Eye (tissue), 1 donor: ENCODE data around the gene FFAR1.
"Not testable (repeated sequence)": the region's sequence is repeated elsewhere in the genome, so short reads cannot be mapped to it uniquely, and the experiment has no call there.

Experiments used
- DNase-seq: peaks from one replicate; pipeline ENCODE4 v3.0.0-alpha.2; 2015

Gene FFAR1

DNA sequence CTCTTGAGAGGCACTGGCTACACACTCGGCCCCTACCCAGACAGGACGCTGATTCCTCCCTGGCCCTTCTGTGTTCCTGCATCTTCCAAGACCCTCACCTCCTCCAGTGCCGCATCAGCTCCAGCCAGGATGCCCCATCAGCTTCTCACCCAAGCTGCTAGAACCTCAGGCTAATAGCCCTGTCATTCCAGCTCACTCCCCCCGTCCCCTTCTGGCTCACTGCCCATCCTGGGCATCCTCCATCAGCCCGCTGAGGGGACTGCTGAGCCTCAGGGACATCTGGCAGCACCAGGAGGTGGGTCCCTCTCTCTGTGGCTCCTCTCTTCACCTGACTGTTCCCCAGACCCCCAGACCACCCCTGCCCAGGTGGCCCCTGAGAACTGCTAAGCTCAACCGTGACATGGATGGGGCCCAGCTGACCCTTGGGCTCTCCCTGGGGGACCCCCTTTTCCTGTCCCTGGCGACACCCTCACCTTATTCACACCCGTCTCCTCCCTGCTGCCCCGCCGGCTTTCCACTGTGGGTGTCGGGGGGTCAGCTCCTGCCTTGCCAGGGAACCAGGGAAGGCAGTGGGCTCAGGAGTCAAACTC is 15.4 kb downstream of the FFAR1 start:
- DNase-seq, result no peak

DNA sequence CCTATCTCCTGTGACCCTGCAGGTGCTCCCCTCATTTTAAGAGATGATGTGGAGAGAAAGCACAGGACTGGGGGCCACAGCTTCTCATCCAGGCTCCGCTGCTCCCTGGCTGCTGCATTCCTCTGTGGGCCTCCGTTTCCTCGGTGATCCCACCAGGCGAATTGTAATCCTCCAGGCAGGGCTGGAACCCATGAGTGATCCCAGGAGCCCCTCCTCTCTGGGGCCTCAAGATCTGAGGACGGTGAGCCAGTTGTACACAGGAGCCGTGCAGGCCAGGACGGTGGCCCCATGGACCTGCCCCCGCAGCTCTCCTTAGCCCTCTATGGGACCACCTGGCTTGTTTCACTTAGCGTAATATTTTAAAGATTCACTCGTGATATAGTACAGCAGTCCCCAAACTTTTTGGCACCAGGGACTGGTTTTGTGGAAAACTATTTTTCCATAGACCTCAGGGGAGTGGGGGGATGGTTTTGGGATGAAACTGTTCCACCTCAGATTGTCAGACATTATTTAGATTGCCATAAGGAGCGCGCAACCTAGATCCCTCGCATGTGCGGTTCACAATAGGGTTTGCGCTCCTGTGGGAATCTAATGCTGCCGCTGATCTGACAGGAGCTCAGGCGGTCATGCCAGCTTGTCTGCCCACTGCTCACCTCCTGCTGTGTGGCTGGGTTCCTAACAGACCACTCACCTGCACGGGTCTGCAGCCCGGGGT is 16.2 kb downstream of the FFAR1 start:
- no peak for DNase-seq

DNA sequence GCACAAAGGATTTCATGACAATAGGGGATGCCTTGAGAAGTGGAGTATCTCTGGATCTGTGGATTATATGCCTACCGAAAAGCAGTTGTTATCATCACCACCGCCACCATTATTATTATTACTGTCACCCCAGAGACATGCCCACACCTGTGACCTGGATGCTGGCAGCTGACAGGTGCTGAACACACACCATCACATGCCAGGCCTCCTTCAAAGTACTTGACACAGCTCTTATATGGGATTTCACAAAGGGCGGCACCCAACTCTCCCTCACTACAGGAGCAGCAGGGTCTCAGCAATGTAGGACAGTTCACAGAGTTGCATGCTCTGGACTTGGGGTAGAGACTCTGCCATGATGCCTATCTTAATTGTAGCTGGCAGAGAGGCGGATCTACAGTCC is 17.6 kb downstream of the FFAR1 start:
- DNase-seq, result no peak

DNA sequence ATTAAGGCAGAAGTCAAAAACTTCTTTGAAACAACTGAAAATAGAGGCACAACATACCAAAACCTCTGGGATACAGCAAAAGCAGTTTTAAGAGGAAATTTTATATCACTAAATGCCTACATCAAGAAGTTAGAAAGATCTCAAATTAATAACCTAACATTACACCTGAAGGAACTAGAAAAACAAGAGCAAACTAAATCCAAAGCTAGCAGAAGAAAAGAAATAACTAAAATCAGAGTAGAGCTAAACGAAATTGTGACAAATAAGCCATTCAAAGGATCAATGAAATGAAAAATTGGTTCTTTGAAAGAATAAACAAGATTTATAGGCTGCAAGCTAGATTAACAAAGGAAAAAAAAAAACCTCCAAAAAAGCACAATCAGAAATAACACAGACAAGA is 20.7 kb downstream of the FFAR1 start:
- no peak for DNase-seq

DNA sequence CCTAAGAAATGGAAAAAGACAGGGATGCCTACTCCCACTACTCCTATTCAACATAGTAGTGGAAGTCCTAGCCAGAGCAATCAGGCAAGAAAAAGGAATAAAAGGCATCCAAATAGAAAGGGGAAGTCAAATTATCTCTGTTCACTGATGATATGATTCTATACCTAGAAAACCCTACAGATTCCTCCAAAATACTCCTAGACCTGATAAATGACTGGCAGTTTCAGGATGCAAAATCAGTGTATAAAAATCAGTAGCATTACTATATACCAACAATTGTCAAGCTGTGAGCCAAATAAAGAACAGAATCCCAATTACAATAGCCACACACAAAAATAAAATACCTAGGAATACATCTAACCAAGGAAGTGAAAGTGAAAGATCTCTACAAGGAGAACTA is 21.8 kb downstream of the FFAR1 start:
- DNase-seq, result no peak

DNA sequence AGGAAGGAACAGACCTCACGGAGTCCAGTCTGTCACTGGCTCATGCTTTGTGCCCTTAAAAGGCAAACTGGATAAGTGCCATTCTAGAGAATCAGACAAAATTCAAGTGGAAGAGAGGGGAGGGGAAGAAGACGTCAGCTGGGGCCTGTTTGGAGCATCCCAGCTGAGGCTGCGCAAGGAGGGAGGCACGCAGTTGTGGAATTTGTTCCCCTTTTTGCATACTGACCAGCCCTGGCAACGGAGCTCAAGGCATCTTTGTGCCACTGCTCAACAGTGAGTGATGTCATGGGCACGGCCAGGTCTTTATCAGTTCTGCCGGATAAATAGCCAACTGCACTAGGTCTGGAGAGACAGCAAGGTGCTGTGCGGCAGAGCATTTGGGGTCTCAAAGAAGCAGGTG is 23.0 kb downstream of the FFAR1 start, which contains the start of gene GPR42:
GPR42 (plus strand) TSS at position 347 of the 400 bp plus-strand sequence. CDS start 292 bp downstream, outside the sequence.
- DNase-seq, result no peak

DNA sequence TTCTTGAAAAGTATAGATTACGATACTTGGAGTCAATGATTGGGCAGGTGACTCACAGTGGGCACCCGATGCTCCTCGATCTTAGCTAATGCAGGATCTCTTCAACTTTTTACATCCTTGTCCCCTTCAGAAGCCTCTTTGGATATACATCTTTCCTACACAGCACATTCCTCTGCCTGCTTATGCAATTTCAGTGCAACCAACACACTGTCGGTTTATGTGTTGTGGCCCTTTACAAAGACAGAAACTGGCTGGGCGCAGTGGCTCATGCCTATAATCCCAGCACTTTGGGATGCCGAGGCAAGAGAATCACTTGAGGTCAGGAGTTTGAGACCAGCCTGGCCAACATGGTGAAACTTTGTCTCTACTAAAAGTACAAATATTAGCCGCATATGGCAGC is 25.8 kb downstream of the FFAR1 start:
- no peak for DNase-seq

DNA sequence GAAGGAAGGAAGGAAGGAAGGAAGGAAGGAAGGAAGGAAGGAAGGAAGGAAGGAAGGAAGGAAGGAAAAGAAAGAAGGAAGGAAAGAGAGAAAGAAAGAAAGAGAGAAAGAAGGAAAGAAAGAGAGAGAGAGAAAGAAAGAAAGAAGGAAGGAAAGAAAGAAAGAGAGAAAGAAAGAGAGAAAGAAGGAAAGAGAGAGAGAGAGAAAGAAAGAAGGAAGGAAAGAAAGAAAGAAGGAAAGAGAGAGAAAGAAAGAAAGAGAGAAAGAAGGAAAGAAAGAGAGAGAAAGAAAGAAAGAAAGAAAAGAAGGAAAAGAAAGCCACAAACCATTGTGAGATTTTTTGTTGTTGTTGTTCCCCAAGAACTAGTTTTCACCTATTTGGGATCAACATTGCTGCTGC is 26.3 kb downstream of the FFAR1 start:
- not testable (repeated sequence) for DNase-seq

DNA sequence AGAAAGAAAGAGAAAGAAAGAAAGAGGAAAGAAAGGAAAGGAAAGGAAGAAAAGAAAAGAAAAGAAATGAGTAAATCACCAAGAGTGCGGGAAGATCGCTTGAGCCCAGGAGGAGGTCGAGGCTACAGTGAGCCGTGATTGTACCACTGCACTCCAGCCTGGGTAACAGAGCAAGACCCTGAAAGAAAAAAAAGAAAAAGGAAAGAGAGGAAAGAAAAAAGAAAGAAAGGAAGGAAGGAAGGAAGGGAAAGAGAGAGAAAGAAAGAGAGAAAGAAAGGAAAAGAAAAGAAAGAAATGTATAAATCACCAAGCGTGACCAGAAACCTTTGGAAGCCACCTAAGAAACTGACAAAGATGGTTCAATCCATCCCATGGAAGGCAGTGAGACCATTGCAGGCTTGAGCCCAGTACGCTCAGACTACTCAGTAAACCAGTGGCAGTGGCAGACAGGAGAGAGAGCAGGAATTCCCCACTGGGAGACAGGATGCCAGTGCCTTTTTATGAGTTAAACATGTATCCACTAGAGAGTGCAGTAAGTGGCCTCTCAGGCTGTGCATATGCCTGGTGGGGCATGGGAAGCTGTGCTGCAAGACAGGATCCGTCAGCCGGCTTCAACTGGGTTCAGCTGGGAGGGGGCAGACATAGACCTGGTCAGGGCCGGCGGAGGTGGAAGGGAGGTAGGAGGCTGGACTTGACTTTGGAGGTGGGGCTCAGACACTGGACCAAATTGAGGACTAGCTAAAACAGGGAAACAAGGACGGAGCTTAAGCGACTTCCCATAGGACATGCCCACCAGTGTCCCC is 28.0 kb downstream of the FFAR1 start:
- no peak for DNase-seq

DNA sequence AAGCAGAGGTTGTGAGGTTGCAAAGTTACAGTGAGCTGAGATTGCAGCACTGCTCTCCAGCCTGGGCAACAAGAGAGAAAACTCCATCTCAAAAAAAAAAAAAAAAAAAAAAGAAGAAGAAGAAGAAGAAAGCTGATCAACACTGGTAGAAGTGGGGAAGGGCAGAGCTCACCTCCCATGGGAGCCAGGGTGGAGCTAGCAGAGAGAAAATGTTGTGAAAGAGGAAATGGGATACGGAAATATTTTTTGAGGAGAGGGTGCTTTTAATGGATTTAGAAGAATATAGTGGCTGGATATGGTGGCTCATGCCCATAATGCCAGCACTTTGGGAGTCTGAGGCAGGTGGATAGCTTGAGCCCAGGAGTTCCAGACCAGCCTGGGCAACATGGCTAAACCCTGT is 30.0 kb downstream of the FFAR1 start:
- DNase-seq, result no peak

DNA sequence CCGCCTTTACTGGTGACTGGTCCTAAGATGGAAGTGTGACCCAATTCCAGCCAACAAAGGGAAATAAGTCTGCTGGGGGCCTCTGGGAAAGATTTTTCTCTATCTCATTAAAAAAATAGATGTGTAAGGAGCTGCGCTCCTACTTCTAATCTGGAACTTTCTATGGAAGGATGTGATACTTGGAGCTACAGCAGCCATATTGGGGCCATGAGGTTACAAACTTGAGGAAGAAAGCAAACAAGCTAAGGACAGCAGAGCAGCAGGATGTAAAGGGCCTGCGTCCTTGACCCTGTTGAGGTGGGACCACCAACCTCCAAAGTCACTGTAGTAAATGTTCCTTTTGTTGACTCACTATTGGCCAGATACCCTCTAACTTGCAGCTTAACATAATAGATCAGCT is 30.7 kb downstream of the FFAR1 start:
- DNase-seq, result no peak

DNA sequence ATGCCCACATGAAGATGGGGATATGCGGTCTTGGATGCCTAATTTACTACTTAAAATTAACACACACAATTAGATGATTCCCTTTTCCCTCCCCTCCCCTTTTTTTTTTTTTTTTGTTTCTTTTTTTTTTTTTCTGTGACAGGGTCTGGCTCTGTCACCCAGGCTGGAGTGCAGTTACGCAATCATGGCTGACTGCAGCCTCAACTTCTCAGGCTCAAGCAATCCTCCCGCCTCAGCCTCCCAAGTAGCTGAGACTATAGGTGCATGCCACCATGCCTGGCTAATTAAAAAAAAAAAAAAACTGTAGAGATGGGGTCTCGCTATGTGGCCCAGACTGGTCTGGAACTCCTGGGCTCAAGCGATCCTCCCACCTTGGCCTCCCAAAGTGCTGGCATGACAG is 31.8 kb downstream of the FFAR1 start:
- not testable (repeated sequence) for DNase-seq

DNA sequence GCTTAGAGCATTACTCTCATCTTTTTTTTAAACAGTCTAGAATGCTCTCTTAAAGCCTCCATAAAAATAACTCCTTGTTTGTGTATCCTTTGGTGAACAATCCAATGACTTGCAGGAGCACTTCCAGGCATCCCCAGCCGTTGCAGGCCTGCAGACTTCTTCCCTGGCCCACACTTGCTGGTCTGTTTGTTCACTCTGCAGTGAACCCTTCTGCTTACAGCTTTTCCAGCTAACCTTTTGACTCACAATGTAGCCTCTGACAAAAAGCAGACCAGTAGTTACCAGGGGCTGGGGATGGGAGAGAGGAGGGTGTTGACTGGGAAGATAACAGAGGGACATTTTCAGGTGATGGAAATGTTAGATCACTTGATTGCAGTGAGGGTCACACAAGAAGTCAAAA is 32.3 kb downstream of the FFAR1 start:
- DNase-seq, result no peak

DNA sequence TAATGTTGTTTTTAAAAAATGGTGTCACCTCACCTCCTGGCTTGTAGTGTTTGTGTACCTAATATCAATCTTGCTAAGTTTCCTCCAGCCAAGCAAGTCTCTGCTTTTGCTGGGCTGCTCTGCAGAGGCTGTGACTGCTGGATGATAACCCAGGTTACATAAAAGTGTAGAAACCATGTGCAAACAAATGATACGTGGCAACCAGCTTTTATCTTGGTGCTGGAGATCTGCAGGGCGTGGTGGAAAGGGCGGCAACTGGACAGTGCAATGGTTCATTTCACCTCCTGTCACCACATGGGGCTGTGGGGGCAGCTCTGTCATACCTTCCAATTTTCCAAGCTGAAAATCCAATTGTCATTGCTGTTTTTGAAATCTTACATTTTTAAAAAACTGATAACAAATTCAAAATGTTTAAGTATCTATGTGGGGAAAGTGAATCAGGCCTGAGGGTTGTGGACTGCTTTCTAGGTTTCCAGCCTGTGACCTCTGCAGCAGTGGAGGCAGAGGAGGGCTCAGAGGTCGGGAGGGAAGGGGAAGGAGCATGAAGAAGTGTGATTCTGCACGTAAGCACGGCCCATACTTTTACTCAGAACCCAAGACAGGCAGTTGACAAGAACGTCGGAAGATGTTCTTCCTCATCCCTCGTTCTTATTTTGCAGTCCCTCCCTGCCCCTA is 32.9 kb downstream of the FFAR1 start:
- no peak for DNase-seq

DNA sequence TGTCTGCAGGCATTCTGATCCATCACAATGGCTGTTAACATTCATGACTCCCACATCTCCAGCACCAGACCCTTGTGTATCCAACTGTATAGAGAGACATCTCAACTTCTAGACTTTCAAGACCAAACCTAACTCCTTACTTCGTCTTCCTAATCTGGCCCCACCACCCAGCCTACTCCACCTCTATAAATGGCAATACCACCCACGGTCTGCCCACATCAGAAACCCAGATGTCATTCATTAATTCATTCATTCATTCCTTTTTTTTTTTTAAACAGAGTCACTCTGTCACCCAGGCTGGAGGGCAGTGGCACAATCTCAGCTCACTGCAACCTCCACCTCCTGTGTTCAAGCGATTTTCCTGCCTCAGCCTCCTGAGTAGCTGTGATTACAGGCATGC is 33.6 kb downstream of the FFAR1 start:
- no peak for DNase-seq

DNA sequence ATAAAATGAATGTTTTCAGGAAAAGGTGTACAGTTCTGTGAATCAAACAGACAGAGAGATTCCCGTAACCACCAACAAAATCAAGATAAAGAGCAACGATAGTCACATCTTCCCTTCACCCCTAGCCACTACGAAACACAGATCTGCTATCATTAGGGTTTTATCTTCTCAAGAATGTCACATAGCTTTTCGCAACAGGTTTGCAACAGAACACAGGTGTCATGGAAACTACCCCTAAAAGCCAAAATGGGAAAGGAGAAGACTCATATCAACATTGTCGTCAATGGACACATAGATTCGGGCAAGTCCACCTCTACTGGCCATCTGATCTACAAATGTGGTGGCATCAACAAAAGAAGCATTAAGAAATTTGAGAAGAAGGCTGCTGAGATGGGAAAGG is 34.2 kb downstream of the FFAR1 start:
- DNase-seq, result no peak

DNA sequence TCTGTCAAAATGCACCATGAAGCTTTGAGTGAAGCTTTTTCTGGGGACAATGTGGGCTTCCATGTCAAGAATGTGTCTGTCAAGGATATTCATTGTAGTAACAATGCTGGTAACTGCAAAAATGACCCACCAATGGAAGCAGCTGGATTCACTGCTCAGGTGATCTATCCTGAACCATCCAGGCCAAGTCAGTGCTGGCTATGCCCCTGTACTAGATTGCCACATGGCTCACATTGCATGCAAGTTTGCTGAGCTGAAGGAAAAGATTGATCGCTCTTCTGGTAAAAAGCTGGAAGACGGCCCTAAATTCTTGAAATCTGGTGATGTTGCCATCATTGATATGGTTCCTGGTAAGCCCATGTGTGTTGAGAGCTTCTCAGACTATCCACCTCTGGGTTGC is 35.8 kb downstream of the FFAR1 start:
- DNase-seq, result no peak

DNA sequence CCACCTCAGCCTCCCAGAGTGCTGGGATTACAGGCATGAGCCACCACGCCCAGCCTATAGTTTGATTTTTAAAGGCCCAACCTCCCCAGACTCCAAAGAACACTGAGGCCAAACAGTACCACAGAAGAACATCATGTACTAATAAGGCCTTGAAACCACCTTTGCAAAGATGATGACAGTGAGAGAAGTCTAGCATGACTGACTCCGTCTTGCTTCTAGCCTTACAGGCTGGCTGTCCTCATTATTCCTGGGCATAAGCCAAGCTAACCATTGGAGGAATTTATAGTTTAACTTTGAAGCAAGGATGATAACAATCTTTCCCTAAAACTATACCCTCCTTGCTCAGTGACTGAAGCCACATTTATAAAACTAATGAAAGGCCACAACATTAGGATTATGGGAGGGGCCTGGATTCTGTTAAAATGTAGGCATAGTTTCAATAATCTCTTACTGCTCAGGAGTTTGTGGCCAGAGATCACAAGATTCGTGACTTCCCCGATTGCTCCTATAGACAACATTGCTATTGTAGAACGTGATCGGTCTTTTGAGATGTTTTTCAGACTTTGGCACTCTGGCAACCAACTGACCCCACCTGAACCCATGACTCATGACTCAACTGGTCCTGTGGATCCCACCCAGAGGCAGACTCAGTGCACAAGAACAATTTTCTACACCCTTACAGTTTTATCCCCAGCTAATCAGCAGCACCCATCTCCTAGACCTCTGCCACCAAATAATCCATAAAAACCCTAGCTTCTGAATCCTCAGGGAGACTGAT is 40.8 kb downstream of the FFAR1 start:
- DNase-seq, result no peak

DNA sequence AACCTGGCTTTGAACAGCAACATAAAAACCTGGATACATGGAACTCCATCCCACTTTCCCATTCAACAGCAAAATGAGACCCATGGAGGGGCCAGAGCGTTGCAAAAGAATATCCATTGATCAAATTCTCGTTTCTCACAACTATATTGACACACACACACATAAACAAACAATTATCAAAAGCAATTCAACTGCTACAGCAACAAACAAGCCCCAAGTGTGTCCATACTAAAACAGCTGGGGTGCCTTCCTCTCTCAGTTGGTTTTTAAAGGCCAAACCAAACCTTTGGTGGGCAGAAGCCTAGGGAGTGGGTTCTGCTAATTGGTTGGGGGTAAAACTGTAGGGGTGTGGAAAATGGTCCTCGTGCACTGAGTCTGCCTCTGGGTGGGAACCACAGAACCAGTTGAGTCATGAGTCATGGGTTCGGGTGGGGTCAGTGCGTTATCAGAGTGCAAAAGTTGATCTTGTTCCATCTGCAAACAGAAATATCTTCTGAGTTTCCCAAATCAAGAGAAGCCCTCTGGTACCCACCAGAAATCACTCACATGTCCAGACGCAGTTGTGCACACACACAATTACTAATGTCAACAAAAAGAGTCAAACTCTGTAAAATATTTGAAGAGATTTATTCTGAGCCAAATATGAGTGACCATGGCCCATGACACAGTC is 41.6 kb downstream of the FFAR1 start:
- no peak for DNase-seq

DNA sequence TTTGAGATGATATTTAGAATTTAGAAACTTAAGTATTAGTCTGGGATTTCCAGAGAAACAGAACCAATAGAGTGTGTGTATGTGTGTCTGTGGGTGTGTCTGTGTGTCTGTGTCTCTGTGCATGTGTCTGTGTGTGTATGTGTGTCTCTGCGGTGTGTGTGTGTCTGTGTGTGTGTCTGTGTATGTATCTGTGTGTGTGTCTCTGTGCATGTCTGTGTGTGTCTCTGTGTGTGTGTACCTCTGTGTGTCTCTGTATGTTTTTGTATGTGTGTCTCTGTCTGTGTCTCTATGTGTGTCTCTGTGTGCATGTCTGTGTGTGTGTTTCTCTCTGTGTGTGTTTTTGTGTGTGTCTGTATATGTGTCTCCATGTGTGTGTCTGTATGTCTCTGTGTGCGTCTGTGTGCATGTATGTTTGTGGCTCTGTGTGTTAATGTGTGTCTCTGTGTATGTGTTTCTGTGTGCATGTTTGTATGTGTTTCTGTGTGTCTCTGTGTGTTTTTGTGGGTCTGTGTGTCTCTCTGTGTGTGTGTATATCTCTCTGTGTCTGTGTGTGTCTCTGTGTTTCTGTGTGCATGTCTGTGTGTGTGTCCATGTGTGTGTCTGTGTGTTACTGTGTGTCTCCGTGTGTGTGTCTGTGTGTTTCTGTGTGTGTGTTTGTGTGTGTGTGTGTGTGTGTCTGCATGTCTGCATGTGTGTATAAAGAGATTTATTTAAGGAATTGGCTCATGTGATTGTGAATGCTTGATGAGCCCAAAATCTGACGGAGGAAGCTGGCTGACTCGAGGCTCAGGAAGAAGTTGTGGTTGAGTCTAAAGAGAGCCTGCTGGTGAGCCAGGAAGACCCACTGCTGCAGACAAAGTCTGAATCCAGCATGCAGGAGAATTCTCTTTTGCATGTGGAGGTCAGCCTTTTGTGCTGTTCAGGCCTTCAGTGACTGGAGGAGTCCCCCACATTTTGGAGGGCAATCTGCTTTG is 45.3 kb downstream of the FFAR1 start:
- DNase-seq, result no peak
